GF-D8 (cell line): ENCODE data around the gene TIGD7.
A peak's percentile ranks its signal among the peaks of the same experiment; 100 is the strongest.
"Not testable (repeated sequence)": the region's sequence is repeated elsewhere in the genome, so short reads cannot be mapped to it uniquely, and the experiment has no call there.

Source experiments
- DNase-seq: peaks from one replicate; lab custom pipeline; 2025; lab: John Stamatoyannopoulos, UW

TIGD7 gene

GRCh38 chr16:3282103-3282729 is 23.0 kb downstream of the TIGD7 start:
- DNase-seq, result no peak

- no peak for DNase-seq
Observed at GRCh38 chr16:3281222-3281820, 23.9 kb downstream of the TIGD7 start.

GRCh38 chr16:3276679-3277078 is 28.6 kb downstream of the TIGD7 start:
- DNase-seq, result no peak

- DNase-seq, result no peak
Observed at GRCh38 chr16:3274947-3275346, 30.3 kb downstream of the TIGD7 start.

GRCh38 chr16:3274490-3274889 is 30.7 kb downstream of the TIGD7 start:
- no peak for DNase-seq

GRCh38 chr16:3271281-3271680 is 33.9 kb downstream of the TIGD7 start:
- DNase-seq, result not testable (repeated sequence)

GRCh38 chr16:3270718-3271117 is 34.5 kb downstream of the TIGD7 start:
- not testable (repeated sequence) for DNase-seq

GRCh38 chr16:3268294-3268693 is 36.9 kb downstream of the TIGD7 start:
- no peak for DNase-seq

GRCh38 chr16:3266873-3267537 is 38.2 kb downstream of the TIGD7 start:
- DNase-seq, result peak; percentile 1

- DNase-seq, result peak; percentile 94
Observed at GRCh38 chr16:3264137-3265036, 40.8 kb downstream of the TIGD7 start.

- no peak for DNase-seq
Observed at GRCh38 chr16:3262517-3262916, 42.7 kb downstream of the TIGD7 start.

GRCh38 chr16:3259836-3260235 is 45.4 kb downstream of the TIGD7 start:
- DNase-seq, result no peak

GRCh38 chr16:3256866-3257465 is 48.3 kb downstream of the TIGD7 start:
- DNase-seq, result no peak

- peak; percentile 62 for DNase-seq
Observed at GRCh38 chr16:3256146-3256865, 48.9 kb downstream of the TIGD7 start, which contains the start of gene MEFV. MEFV (minus strand) TSS chr16:3256633; CDS start chr16:3256587, 46 bp downstream.

GRCh38 chr16:3254309-3254708 is 50.9 kb downstream of the TIGD7 start:
- no peak for DNase-seq

- no peak for DNase-seq
Observed at GRCh38 chr16:3252967-3253366, 52.3 kb downstream of the TIGD7 start.

- no peak for DNase-seq
Observed at GRCh38 chr16:3249451-3249850, 55.8 kb downstream of the TIGD7 start.

GRCh38 chr16:3249020-3249419 is 56.2 kb downstream of the TIGD7 start:
- no peak for DNase-seq
